ENCODE data around the gene ADGRA1.

ADGRA1 gene

GRCh38 chr10:133114726-133115452 is 27.2 kb downstream of the ADGRA1 start:
- no peak for DNase-seq

GRCh38 chr10:133115453-133115842 is 27.7 kb downstream of the ADGRA1 start:
- no peak for DNase-seq

GRCh38 chr10:133115976-133116375 is 28.3 kb downstream of the ADGRA1 start:
- DNase-seq, result no peak

GRCh38 chr10:133116455-133116854 is 28.7 kb downstream of the ADGRA1 start:
- DNase-seq, result no peak

GRCh38 chr10:133117036-133117687 is 29.4 kb downstream of the ADGRA1 start:
- no peak for DNase-seq

- DNase-seq, result no peak
Measured at GRCh38 chr10:133117688-133118071, 30.0 kb downstream of the ADGRA1 start.

- no peak for DNase-seq
Measured at GRCh38 chr10:133121479-133121878, 33.8 kb downstream of the ADGRA1 start.

- no peak for DNase-seq
Measured at GRCh38 chr10:133122171-133122935, 34.6 kb downstream of the ADGRA1 start.

GRCh38 chr10:133123050-133123745 is 35.5 kb downstream of the ADGRA1 start:
- DNase-seq, result no peak

GRCh38 chr10:133123746-133124356 is 36.1 kb downstream of the ADGRA1 start:
- DNase-seq, result no peak

- no peak for DNase-seq
Measured at GRCh38 chr10:133124357-133125211, 36.9 kb downstream of the ADGRA1 start.

- no peak for DNase-seq
Measured at GRCh38 chr10:133125901-133126300, 38.2 kb downstream of the ADGRA1 start.

- no peak for DNase-seq
Measured at GRCh38 chr10:133126431-133127290, 38.9 kb downstream of the ADGRA1 start.

GRCh38 chr10:133127291-133128125 is 39.8 kb downstream of the ADGRA1 start:
- no peak for DNase-seq

GRCh38 chr10:133128126-133129070 is 40.7 kb downstream of the ADGRA1 start:
- DNase-seq, result no peak

- no peak for DNase-seq
Measured at GRCh38 chr10:133129071-133129858, 41.5 kb downstream of the ADGRA1 start.

- no peak for DNase-seq
Measured at GRCh38 chr10:133129859-133130495, 42.3 kb downstream of the ADGRA1 start.
